Measurements from ENCODE around the gene RPS6KA2. TPM values are rescaled to one million over a fixed set of nuclear protein-coding genes. Genes with fewer than 3 reads are reported as not detected.

RPS6KA2 gene
- total RNA-seq, 1 experiment from 2014 or later: 4.2 TPM

DNA sequence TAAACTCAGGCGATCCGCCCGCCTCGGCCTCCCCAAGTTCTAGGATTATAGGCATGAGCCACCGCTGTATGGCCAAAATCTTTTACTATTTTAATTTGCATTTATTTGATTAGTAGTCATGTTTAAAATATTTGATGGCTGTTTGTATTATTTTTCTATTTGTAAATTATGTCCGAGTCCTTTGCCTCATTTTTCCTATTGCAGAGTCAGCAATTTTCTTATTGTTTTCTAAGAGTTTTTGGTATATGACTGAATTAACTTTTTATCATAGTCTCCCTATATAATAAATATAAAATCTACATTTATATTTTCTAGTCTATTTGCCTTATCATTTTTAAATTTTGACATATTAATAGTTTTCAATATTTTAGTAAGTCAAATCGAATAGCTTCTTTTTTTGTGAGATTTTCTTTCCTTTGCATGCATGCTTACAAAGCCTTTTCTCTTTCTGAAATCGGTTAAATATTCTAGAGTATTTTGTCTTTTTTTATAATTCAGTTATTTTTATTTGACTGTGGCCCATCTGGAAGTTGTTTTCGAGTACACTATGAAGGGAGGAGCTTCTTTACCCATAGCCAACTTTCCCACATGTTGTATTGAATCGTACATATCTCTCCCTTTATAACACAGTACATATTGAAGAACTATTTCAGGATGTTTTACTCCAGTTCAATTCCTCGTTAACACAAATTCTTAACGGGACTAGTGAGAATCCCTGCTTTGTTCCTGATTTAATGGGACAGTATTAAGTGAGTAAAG, 34.5 kb upstream of the RPS6KA2 start:
- Histone ChIP-seq H3K4me3 (no peak overlapping the region), H3K4me1 (peaks cover 25% of the 10 kb centered on the region), H3K36me3 (no peaks in the 10 kb centered on the region), H3K27ac (no peak overlapping the region), H3K9me3 (replicated peaks) (no peaks in the 10 kb centered on the region), H3K27me3 (no peaks in the 10 kb centered on the region; the same call in 1 of the 2 replicates)
- DNase-seq: no peak

- no peak overlapping the region for H3K27ac ChIP-seq
- H3K27me3 ChIP-seq: no peaks in the 10 kb centered on the region
- no peak overlapping the region for H3K4me3 ChIP-seq
- H3K36me3 ChIP-seq: no peaks in the 10 kb centered on the region
- peaks cover 25% of the 10 kb centered on the region for H3K4me1 ChIP-seq
- no peaks in the 10 kb centered on the region for H3K9me3 ChIP-seq (replicated peaks)
- DNase-seq: no peak
These were observed 33.2 kb upstream of the RPS6KA2 start for GRCh38 chr6:166660157-166660688.

- H3K27me3 ChIP-seq: no peaks in the 10 kb centered on the region
- no peaks in the 10 kb centered on the region for H3K9me3 ChIP-seq (replicated peaks)
- no peak for DNase-seq
- peak overlapping the region; percentile 81 for H3K27ac ChIP-seq
- H3K4me3 ChIP-seq: no peak overlapping the region
- peaks cover 25% of the 10 kb centered on the region for H3K4me1 ChIP-seq
- H3K36me3 ChIP-seq: no peaks in the 10 kb centered on the region
These were observed 32.5 kb upstream of the RPS6KA2 start for GRCh38 chr6:166659581-166659980.

GRCh38 chr6:166658792-166659150, 31.7 kb upstream of the RPS6KA2 start:
- Histone ChIP-seq H3K27me3 (no peaks in the 10 kb centered on the region), H3K9me3 (replicated peaks) (no peaks in the 10 kb centered on the region), H3K4me1 (peaks cover 25% of the 10 kb centered on the region), H3K36me3 (no peaks in the 10 kb centered on the region), H3K27ac (peak overlapping the region; percentile 81), H3K4me3 (peak overlapping the region; percentile 18)
- DNase-seq: peak; percentile 79 to 88

- peak overlapping the region; percentile 81 for H3K27ac ChIP-seq
- H3K27me3 ChIP-seq: no peaks in the 10 kb centered on the region
- peak; percentile 45 to 63 for DNase-seq
- H3K4me3 ChIP-seq: peak overlapping the region; percentile 18
- no peaks in the 10 kb centered on the region for H3K36me3 ChIP-seq
- H3K9me3 ChIP-seq (replicated peaks): no peaks in the 10 kb centered on the region
- H3K4me1 ChIP-seq: peaks cover 25% of the 10 kb centered on the region
These were observed 31.2 kb upstream of the RPS6KA2 start for GRCh38 chr6:166658115-166658791.

DNA sequence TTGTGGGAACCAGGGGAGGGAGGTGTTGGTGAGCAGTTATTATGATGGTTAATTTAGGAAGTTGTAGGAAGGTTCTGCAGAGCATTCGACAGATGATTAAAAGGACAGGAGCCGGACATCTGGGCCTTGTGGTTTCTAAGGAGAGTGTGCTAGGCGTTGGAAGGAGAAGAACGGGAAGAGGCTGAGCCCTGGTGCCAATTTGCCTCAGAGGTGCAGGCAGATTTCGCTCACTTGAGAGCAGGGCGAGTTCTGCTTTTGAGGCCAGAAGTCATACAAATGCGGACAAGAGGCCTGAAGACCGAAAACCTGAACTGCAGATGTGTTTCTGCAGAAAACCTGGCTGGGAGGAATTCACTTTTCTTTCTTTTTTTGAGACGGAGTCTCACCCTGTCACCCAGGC, 30.5 kb upstream of the RPS6KA2 start:
- no peaks in the 10 kb centered on the region for H3K36me3 ChIP-seq
- H3K27me3 ChIP-seq: no peaks in the 10 kb centered on the region
- no peak overlapping the region for H3K4me3 ChIP-seq
- H3K4me1 ChIP-seq: peaks cover 25% of the 10 kb centered on the region
- H3K9me3 ChIP-seq (replicated peaks): no peaks in the 10 kb centered on the region
- no peak for DNase-seq
- H3K27ac ChIP-seq: peak overlapping the region; percentile 81

DNA sequence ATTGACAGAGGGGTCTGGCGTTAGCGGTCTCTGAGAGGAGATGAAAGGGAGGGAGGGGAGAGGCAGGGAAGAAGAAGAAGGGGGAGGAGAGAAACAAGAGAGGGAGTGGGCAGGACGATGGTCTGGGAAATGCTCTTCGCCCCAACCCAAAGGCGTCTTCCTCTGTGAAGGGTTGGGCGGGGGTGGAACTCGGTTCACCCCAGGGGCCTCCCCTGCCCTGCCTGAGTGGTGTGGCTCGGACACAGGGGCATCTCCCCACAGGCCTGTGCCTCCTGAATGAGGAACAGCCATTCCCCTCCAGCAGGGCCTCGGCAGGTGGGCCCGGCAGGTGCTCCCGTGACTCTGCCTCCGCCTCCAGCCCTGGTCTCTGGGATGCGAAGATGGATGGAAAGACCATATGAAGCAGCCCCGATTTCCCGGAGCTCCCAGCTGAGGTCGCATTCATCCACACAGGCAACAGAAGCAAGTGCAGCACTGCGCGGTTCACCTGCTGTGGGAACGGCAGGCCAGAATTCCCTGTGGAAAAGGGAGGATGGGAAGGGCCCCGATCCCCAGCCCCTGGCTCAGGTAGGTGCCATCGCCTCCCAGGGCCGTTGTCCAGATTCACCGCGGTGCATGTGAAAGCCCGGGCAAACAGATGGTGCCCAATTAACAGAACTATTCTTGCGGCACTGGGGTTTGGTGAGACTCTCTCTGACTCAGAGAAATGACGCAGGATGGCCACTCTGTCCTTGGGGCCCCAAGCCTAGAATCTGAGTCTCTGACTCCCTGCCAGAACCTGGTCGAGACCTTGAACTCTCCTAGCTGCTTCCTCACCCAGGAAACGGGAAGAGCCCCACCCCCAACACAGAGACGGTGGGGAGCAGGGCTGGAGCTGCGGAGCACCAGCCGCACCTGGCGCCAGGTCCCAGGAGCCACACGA, 29.4 kb upstream of the RPS6KA2 start:
- Histone ChIP-seq H3K4me1 (peaks cover 25% of the 10 kb centered on the region), H3K9me3 (replicated peaks) (no peaks in the 10 kb centered on the region), H3K27me3 (no peaks in the 10 kb centered on the region), H3K36me3 (no peaks in the 10 kb centered on the region), H3K27ac (no peak overlapping the region), H3K4me3 (no peak overlapping the region)
- DNase-seq: no peak

- H3K27ac ChIP-seq: no peak overlapping the region
- H3K9me3 ChIP-seq (replicated peaks): no peaks in the 10 kb centered on the region
- H3K4me3 ChIP-seq: no peak overlapping the region
- DNase-seq: no peak
- H3K36me3 ChIP-seq: no peaks in the 10 kb centered on the region
- peaks cover 25% of the 10 kb centered on the region for H3K4me1 ChIP-seq
- H3K27me3 ChIP-seq: no peaks in the 10 kb centered on the region
These were observed 28.7 kb upstream of the RPS6KA2 start for GRCh38 chr6:166655713-166656229.

- H3K4me1 ChIP-seq: peaks cover 25% of the 10 kb centered on the region
- H3K27ac ChIP-seq: no peak overlapping the region
- DNase-seq: no peak
These were observed 28.2 kb upstream of the RPS6KA2 start for GRCh38 chr6:166655251-166655650.

DNA sequence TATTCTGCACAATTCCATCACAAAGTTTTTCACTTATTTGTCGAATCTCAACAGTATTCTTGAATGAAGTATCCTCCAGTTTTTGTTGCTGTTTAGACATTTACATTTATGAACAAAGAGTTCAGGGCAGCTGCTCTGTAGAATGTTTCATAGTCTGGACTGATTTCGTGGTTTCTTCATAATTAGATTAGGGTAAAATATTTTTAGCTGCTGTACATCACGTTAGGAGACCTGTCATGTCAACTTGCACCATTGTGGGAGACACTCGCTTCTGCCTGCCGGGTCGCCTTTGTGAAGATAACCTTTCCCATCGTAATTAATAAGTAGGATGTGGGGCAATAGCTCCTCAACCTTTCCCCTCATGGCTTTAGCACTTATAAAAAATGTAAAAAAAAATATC, 27.5 kb upstream of the RPS6KA2 start:
- H3K27ac ChIP-seq: no peak overlapping the region

More at GRCh38 chr6:166655251-166655650, 28.2 kb upstream of the RPS6KA2 start:
- no peak overlapping the region for H3K4me3 ChIP-seq
- no peaks in the 10 kb centered on the region for H3K9me3 ChIP-seq (replicated peaks)
- H3K36me3 ChIP-seq: no peaks in the 10 kb centered on the region
- no peaks in the 10 kb centered on the region for H3K27me3 ChIP-seq

DNA sequence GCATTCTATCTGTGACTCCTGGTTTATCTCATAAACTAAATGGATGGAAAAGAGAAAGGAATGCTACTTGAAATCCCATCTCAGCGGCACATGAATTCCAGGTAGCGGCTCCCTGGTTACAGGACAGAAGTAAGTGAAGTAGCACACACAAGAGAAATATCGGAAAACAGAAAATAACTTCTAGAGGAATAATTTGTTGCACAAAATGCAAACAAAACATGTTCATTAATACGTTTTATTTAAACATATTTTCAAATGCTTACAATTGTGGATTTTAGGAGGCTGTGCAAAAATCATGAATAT, 26.5 kb upstream of the RPS6KA2 start:
- H3K27me3 ChIP-seq: no peaks in the 10 kb centered on the region
- H3K36me3 ChIP-seq: no peaks in the 10 kb centered on the region
- no peak overlapping the region for H3K27ac ChIP-seq
- peaks cover 10% of the 10 kb centered on the region; the same call in 1 of the 2 replicates for H3K4me1 ChIP-seq
- no peak for DNase-seq
- H3K9me3 ChIP-seq (replicated peaks): no peaks in the 10 kb centered on the region
- no peak overlapping the region for H3K4me3 ChIP-seq

More for the DNA sequence above, 27.5 kb upstream of the RPS6KA2 start:
- Histone ChIP-seq H3K36me3 (no peaks in the 10 kb centered on the region), H3K4me3 (no peak overlapping the region), H3K27me3 (no peaks in the 10 kb centered on the region), H3K9me3 (replicated peaks) (no peaks in the 10 kb centered on the region), H3K4me1 (peaks cover 18% of the 10 kb centered on the region)
- DNase-seq: no peak

DNA sequence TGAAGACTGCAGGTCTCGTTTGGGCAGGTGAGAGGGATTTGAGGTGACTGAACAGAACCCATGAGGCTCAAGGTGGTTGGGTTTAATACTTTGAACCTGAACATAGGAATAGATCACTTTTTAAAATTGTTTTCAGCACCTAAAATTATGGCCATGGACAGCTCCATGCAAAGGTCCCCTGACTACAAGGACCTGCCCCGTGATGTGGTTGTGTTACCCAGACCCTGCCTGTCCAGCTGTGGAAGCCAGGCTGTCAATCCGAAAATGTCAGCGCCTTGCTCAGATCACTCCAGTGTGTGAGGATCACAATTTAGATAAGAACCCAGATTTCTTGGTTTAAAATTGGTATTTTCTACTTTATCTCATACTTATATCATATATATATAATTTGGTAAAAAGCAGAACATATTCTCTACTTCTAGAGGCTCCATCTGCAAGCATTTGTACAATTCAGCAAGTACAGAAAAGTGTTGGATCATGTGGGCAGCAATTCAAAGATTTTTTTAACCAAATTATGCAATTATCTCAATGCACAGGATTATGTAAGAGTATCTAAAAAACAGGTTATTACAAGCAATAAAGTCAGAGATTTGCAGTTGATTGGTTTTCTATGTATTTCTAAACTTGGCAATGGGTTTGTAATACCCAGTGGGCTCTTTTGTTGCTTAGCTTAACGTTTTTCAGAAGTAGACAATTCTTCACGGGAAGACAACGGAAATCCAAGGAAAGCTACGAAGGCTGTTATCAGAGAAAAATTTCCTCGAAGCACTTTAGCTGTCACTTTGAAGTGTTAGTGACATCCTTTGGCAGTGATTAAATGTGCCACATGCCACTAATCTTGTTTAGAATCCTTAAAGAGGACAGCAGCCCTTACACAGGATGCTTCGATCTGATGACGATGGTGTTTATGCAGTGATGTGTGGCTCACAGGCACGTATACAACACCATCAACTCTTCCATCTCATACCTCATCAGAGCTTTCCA, 24.1 kb upstream of the RPS6KA2 start:
- Histone ChIP-seq H3K4me1 (no peaks in the 10 kb centered on the region), H3K9me3 (replicated peaks) (no peaks in the 10 kb centered on the region), H3K27me3 (no peaks in the 10 kb centered on the region), H3K36me3 (no peaks in the 10 kb centered on the region), H3K27ac (no peak overlapping the region), H3K4me3 (no peak overlapping the region)
- DNase-seq: no peak

GRCh38 chr6:166650047-166650446, 23.0 kb upstream of the RPS6KA2 start:
- H3K27ac ChIP-seq: no peak overlapping the region
- no peaks in the 10 kb centered on the region for H3K4me1 ChIP-seq
- no peaks in the 10 kb centered on the region for H3K9me3 ChIP-seq (replicated peaks)
- DNase-seq: no peak
- no peak overlapping the region for H3K4me3 ChIP-seq
- no peaks in the 10 kb centered on the region for H3K27me3 ChIP-seq
- H3K36me3 ChIP-seq: no peaks in the 10 kb centered on the region

DNA sequence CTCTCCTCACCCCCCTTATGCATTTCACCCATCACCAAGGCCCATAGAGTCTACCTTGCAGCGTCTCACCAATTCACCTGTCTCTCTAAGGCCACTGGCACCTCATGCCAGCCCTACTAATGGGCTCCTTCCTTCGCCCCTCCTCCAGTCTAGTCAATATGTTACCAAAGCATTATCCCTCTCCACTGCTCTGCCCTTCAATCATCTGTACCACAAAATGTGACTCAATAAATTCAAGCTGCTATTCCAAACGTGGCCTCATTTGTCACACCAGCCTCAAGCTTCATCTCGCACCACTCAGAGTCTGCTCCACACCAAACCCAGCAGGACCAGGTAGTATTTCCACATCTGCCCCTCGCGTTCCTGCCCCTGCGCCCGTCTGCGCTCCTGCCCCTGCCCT, 21.8 kb upstream of the RPS6KA2 start:
- no peaks in the 10 kb centered on the region for H3K4me1 ChIP-seq
- H3K4me3 ChIP-seq: no peak overlapping the region
- DNase-seq: no peak
- H3K27ac ChIP-seq: no peak overlapping the region
- H3K36me3 ChIP-seq: no peaks in the 10 kb centered on the region
- H3K27me3 ChIP-seq: no peaks in the 10 kb centered on the region
- no peaks in the 10 kb centered on the region for H3K9me3 ChIP-seq (replicated peaks)
